SK-N-SH (cell line): Measurements from ENCODE around the gene SATL1. TPM values are rescaled to one million over a fixed set of nuclear protein-coding genes. Genes with fewer than 3 reads are reported as not detected.

Experiments
- CTCF ChIA-PET: fragments of 300-600, 350-600 bp; formaldehyde crosslinking; extraction: SDS; loops from one replicate; lab custom pipeline; 2021; lab: Yijun Ruan, JAX
- POLR2A ChIA-PET: fragments of 350-600 bp; sonication (Branson Sonifier 250); formaldehyde crosslinking; extraction: SDS; loops from one replicate; lab custom pipeline; 2020; ENCODE audit warnings: antibody characterized with exemption, inconsistent platforms; lab: Yijun Ruan, JAX
- DNase-seq: peaks from one replicate; pipeline ENCODE4 v3.0.0; 2012
- H2AFZ ChIP-seq: fragments of 200-600 bp; sonication (generic); 2 replicates; pipeline ENCODE4 v1.8.1; 2016; ENCODE audit warnings: antibody characterized with exemption, mild to moderate bottlenecking, low read depth
- H3F3A ChIP-seq: fragments of 200-600 bp; sonication (generic); replicated peaks from 2 replicates; pipeline ENCODE3; 2016; ENCODE audit warnings: antibody characterized with exemption, mild to moderate bottlenecking; ENCODE audit not compliant: insufficient read depth
- H3K27ac ChIP-seq, 2 experiments: fragments of 200-500 bp in 1 of 2; fragments of 200-600 bp in 1 of 2; sonication (Bioruptor generic) in 1 of 2; sonication (generic), shearing (Covaris generic) in 1 of 2; 2 replicates each; pipeline versions ENCODE4 v1.5.1 to v1.6.1; 2014 to 2016; ENCODE audit warnings: low read depth in 2 of 2, inconsistent platforms in 1 of 2, low read length in 1 of 2, mild to moderate bottlenecking in 1 of 2, mixed read lengths in 1 of 2
- H3K27me3 ChIP-seq: fragments of 200-600 bp; sonication (generic), shearing (Covaris generic); 2 replicates; pipeline ENCODE4 v1.6.1; 2016; ENCODE audit warnings: mixed run types; ENCODE audit not compliant: insufficient read depth
- H3K36me3 ChIP-seq, 2 experiments: fragments of 200-500 bp in 1 of 2; fragments of 200-600 bp in 1 of 2; sonication (Bioruptor generic) in 1 of 2; sonication (generic) in 1 of 2; replicated peaks in 1 of 2; 2 replicates each; pipeline versions ENCODE3 to v1.5.1; 2014 to 2016; ENCODE audit warnings: low read length in 1 of 2, mild to moderate bottlenecking in 1 of 2; ENCODE audit not compliant: insufficient read depth in 2 of 2, control insufficient read depth in 1 of 2
- H3K4me1 ChIP-seq, 2 experiments: fragments of 200-500 bp in 1 of 2; fragments of 200-600 bp in 1 of 2; sonication (Bioruptor generic) in 1 of 2; sonication (generic), shearing (Covaris generic) in 1 of 2; 2 replicates each; pipeline versions ENCODE4 v1.5.1 to v1.6.1; 2014 to 2016; ENCODE audit warnings: low read depth in 1 of 2, low read length in 1 of 2, mixed run types in 1 of 2; ENCODE audit not compliant: insufficient read depth in 2 of 2, control insufficient read depth in 1 of 2
- H3K4me2 ChIP-seq: fragments of 200-600 bp; sonication (generic), shearing (Covaris generic); 2 replicates; pipeline ENCODE4 v1.6.1; 2017; ENCODE audit warnings: mixed run types
- H3K4me3 ChIP-seq, 2 experiments: fragments of 200-500 bp in 1 of 2; fragments of 200-600 bp in 1 of 2; sonication (Bioruptor generic) in 1 of 2; sonication (generic), shearing (Covaris generic) in 1 of 2; 2 replicates each; pipeline versions ENCODE4 v1.5.1 to v1.8.1; 2014 to 2016; ENCODE audit warnings: low read depth in 2 of 2, inconsistent platforms in 1 of 2, low read length in 1 of 2, mild to moderate bottlenecking in 1 of 2, mixed read lengths in 1 of 2, moderate library complexity in 1 of 2
- H3K79me2 ChIP-seq: fragments of 200-600 bp; sonication (generic); 2 replicates; pipeline ENCODE4 v1.8.1; 2017; ENCODE audit warnings: mild to moderate bottlenecking; ENCODE audit not compliant: insufficient read depth
- H3K9ac ChIP-seq: fragments of 200-600 bp; sonication (generic); 2 replicates; pipeline ENCODE4 v1.6.1; 2017; ENCODE audit warnings: mixed run types
- H3K9me2 ChIP-seq: fragments of 200-600 bp; sonication (generic); 2 replicates; pipeline ENCODE4 v1.6.1; 2017; ENCODE audit warnings: mixed run types
- H3K9me3 ChIP-seq: fragments of 200-600 bp; sonication (generic); 2 replicates; pipeline ENCODE4 v1.6.1; 2017; ENCODE audit warnings: mixed run types, mild to moderate bottlenecking, moderate library complexity
- H4K20me1 ChIP-seq: fragments of 200-600 bp; sonication (generic); 2 replicates; pipeline ENCODE4 v1.6.1; 2017; ENCODE audit warnings: mild to moderate bottlenecking, mixed run types; ENCODE audit not compliant: insufficient read depth
- CHD2 ChIP-seq: fragments of 150-350 bp; IDR thresholded peaks from 2 replicates; pipeline ENCODE4 v1.6.1; 2018; ENCODE audit warnings: low read length; ENCODE audit not compliant: partially characterized antibody
- CTCF ChIP-seq: fragments of 200-600 bp; sonication (generic); IDR thresholded peaks from 2 replicates; pipeline ENCODE4 v1.6.1; 2017; ENCODE audit warnings: antibody characterized with exemption, mild to moderate bottlenecking, moderate library complexity
- ELF1 ChIP-seq: IDR thresholded peaks from 2 replicates; pipeline ENCODE4 v1.4.0; 2012
- EZH2phosphoT487 ChIP-seq: fragments of 200-600 bp; sonication (generic); IDR thresholded peaks from 2 replicates; pipeline ENCODE4 v1.6.1; 2017; ENCODE audit warnings: low read depth, mixed run types, mild to moderate bottlenecking, antibody characterized with exemption, moderate library complexity, borderline replicate concordance
- FOSL2 ChIP-seq: IDR thresholded peaks from 2 replicates; pipeline ENCODE4 v1.4.0; 2012; ENCODE audit warnings: low read depth, mild to moderate bottlenecking, moderate library complexity, borderline replicate concordance
- GABPA ChIP-seq: IDR thresholded peaks from 2 replicates; pipeline ENCODE4 v1.4.0; 2012; ENCODE audit warnings: low read depth, mild to moderate bottlenecking
- IRF3 ChIP-seq: fragments of 150-350 bp; IDR thresholded peaks from 2 replicates; pipeline ENCODE4 v1.6.1; 2016; ENCODE audit warnings: mild to moderate bottlenecking, low read depth, low read length
- JUND ChIP-seq: IDR thresholded peaks from 2 replicates; pipeline ENCODE4 v1.4.0; 2012
- MAX ChIP-seq: IDR thresholded peaks from 2 replicates; pipeline ENCODE4 v1.4.0; 2012; ENCODE audit warnings: low read depth
- MXI1 ChIP-seq: IDR thresholded peaks from 2 replicates; pipeline ENCODE4 v1.6.1; 2012; ENCODE audit warnings: mild to moderate bottlenecking, low read depth, low read length, improper control_type of control experiment
- PBX3 ChIP-seq: IDR thresholded peaks from 2 replicates; pipeline ENCODE4; 2012
- RAD21 ChIP-seq: IDR thresholded peaks from 2 replicates; pipeline ENCODE4 v1.6.1; 2012; ENCODE audit warnings: mild to moderate bottlenecking, low read length
- RCOR1 ChIP-seq: fragments of 150-350 bp; IDR thresholded peaks from 2 replicates; pipeline ENCODE4 v1.6.1; 2017; ENCODE audit warnings: antibody characterized with exemption, low read length
- REST ChIP-seq: IDR thresholded peaks from 2 replicates; pipeline ENCODE4 v1.6.1; 2012; ENCODE audit warnings: mild to moderate bottlenecking, low read depth, low read length, moderate library complexity
- RXRA ChIP-seq: IDR thresholded peaks from 2 replicates; pipeline ENCODE4 v1.4.0; 2012; ENCODE audit warnings: low read depth, mild to moderate bottlenecking, borderline replicate concordance
- SIN3A ChIP-seq: IDR thresholded peaks from 2 replicates; pipeline ENCODE4 v1.6.1; 2012; ENCODE audit warnings: low read depth, mild to moderate bottlenecking, low read length, moderate library complexity, borderline replicate concordance
- TCF12 ChIP-seq: IDR thresholded peaks from 2 replicates; pipeline ENCODE4 v1.4.0; 2012
- TEAD4 ChIP-seq: IDR thresholded peaks from 2 replicates; pipeline ENCODE4 v1.4.0; 2012; ENCODE audit warnings: mild to moderate bottlenecking, borderline replicate concordance; ENCODE audit not compliant: insufficient read depth
- USF2 ChIP-seq: fragments of 150-350 bp; IDR thresholded peaks from 2 replicates; pipeline ENCODE4 v1.6.1; 2017; ENCODE audit warnings: antibody characterized with exemption, low read length, low read depth, borderline replicate concordance
- YY1 ChIP-seq: IDR thresholded peaks from 2 replicates; pipeline ENCODE4 v1.4.0; 2012; ENCODE audit warnings: low read depth, mild to moderate bottlenecking
- WGBS: methylation state at CpG from one replicate; pipeline ENCODE4 v1.1.6; 2017; ENCODE audit warnings: low lambda C conversion rate; 5-methylcytosine and 5-hydroxymethylcytosine counted together
- polyA plus RNA-seq, 3 experiments: library from polyadenylated mRNA; depleted of rRNA; stranded (reverse); fragments of >200 nt; gene quantifications; 2 replicates each; pipeline ENCODE4 v1.2.3, GENCODE V29; 2012

The SATL1 gene
- polyA plus RNA-seq, 1 of the 3 experiments (the other 2 are of a cell fraction): not detected

- H3K36me3 ChIP-seq: no peaks in the 10 kb centered on the region
- H3K27ac ChIP-seq: no peak overlapping the region
- H3K9me2 ChIP-seq: no peaks in the 10 kb centered on the region
- H3K27me3 ChIP-seq: no peaks in the 10 kb centered on the region
- CTCF ChIA-PET: no interaction called here
- no peaks in the 10 kb centered on the region for H3K9me3 ChIP-seq
- WGBS: 20% methylated on average over 3 of the region's 3 CpGs
- no peak overlapping the region for H3K4me2 ChIP-seq
- POLR2A ChIA-PET: no interaction called here
- no peak overlapping the region for H3K4me3 ChIP-seq
- no peak for TF ChIP-seq RAD21
- TF ChIP-seq ELF1: no peak
- no peak for TF ChIP-seq RCOR1
- no peak for TF ChIP-seq REST
- TF ChIP-seq SIN3A: no peak
- TF ChIP-seq YY1: no peak
- no peak for TF ChIP-seq JUND
- TF ChIP-seq USF2: no peak
- TF ChIP-seq MXI1: no peak
- no peak for TF ChIP-seq IRF3
- TF ChIP-seq CTCF: no peak
- TF ChIP-seq TCF12: no peak
- TF ChIP-seq RXRA: no peak
- no peak for TF ChIP-seq MAX
- no peak for TF ChIP-seq GABPA
- TF ChIP-seq TEAD4: no peak
- TF ChIP-seq PBX3: no peak
- TF ChIP-seq CHD2: no peak
- no peak for TF ChIP-seq EZH2phosphoT487
- no peak for TF ChIP-seq FOSL2
- no peak for DNase-seq
- no peaks in the 10 kb centered on the region for H3K79me2 ChIP-seq
- no peaks in the 10 kb centered on the region for H3K4me1 ChIP-seq
- H4K20me1 ChIP-seq: no peaks in the 10 kb centered on the region
- H2AFZ ChIP-seq: no peak overlapping the region
- no peaks in the 10 kb centered on the region for H3F3A ChIP-seq
- H3K9ac ChIP-seq: no peak overlapping the region
These were observed 29.6 kb downstream of the SATL1 start for GRCh38 chrX:85213792-85214530.
